Measurements from ENCODE around the gene INPPL1. TPM values are rescaled to one million over a fixed set of nuclear protein-coding genes. Genes with fewer than 3 reads are reported as not detected.
A peak's percentile ranks its signal among the peaks of the same experiment; 100 is the strongest.

Gene INPPL1
- total and polyA plus RNA-seq, 2 donors (not counting 1 experiment from before 2014, with no cell fraction given): 205 to 208 TPM

- TF ChIP-seq, protein P1, sequence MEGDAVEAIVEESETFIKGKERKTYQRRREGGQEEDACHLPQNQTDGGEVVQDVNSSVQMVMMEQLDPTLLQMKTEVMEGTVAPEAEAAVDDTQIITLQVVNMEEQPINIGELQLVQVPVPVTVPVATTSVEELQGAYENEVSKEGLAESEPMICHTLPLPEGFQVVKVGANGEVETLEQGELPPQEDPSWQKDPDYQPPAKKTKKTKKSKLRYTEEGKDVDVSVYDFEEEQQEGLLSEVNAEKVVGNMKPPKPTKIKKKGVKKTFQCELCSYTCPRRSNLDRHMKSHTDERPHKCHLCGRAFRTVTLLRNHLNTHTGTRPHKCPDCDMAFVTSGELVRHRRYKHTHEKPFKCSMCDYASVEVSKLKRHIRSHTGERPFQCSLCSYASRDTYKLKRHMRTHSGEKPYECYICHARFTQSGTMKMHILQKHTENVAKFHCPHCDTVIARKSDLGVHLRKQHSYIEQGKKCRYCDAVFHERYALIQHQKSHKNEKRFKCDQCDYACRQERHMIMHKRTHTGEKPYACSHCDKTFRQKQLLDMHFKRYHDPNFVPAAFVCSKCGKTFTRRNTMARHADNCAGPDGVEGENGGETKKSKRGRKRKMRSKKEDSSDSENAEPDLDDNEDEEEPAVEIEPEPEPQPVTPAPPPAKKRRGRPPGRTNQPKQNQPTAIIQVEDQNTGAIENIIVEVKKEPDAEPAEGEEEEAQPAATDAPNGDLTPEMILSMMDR (IDR thresholded peaks at IDR 0.05): no peak
- TF ChIP-seq EZH2 (IDR thresholded peaks at IDR 0.05; ENCODE audit: borderline replicate concordance, insufficient read depth, low read depth, low read length, poor library complexity, severe bottlenecking): no peak
- ChIA-PET POLR2A (no interaction called here), CTCF (interaction anchor here (1.0 to 2.3 kb wide), 4 partner anchors 15 to 78 kb away, joined by 4 to 20 read pairs (median 9); no protein-coding TSS in a partner anchor)
- peak overlapping the region; percentile 93 for H3K4me3 Mint-ChIP-seq
- H2AFZ ChIP-seq (ENCODE audit: insufficient read depth, low read depth, low read length, poor library complexity, severe bottlenecking): peak overlapping the region; percentile 84
- DNase-seq: peak; percentile 55
- WGBS (ENCODE audit: insufficient coverage): 18% methylated on average over 7 of the region's 7 CpGs
- H3K4me2 ChIP-seq (replicated peaks; ENCODE audit: low read depth, low read length, poor library complexity, severe bottlenecking): peak overlapping the region; percentile 99
- peak overlapping the region; percentile 96 for H3K27ac Mint-ChIP-seq
- H3K27me3 Mint-ChIP-seq: peaks cover 2% of the 10 kb centered on the region
- H3K9me3 Mint-ChIP-seq (ENCODE audit: insufficient read depth): no peaks in the 10 kb centered on the region
- H3K27ac ChIP-seq (ENCODE audit: low read length in 2 of 2): peak overlapping the region; percentile 83 to 89
- no peaks in the 10 kb centered on the region for H3K36me3 ChIP-seq (replicated peaks in 1 of 2; ENCODE audit: control extremely low read depth in 1 of 2, control insufficient read depth in 1 of 2, extremely low read depth in 1 of 2, insufficient read depth in 2 of 2, low read length in 1 of 2)
- no peaks in the 10 kb centered on the region for H4K20me1 ChIP-seq (ENCODE audit: control insufficient read depth, insufficient read depth, low read length, poor library complexity, severe bottlenecking)
- H3K27me3 ChIP-seq (replicated peaks in 1 of 4; ENCODE audit: control extremely low read depth in 1 of 4, control insufficient read depth in 3 of 4, insufficient read depth in 4 of 4, low read length in 3 of 4): peaks cover 0 to under 1% (median 0%) of the 10 kb centered on the region in 4 experiments
- peaks cover 60% of the 10 kb centered on the region for H3K4me1 Mint-ChIP-seq
- peak overlapping the region in 4 of 5 experiments; percentile 13 to 80 (median 30) for H3K4me3 ChIP-seq (ENCODE audit: control extremely low read depth in 1 of 5, extremely low read depth in 1 of 5, insufficient read depth in 1 of 5, low read depth in 2 of 5, low read length in 4 of 5)
- no peak for ATAC-seq (ENCODE audit: low read depth)
- H3K4me1 ChIP-seq (ENCODE audit: control insufficient read depth in 2 of 2, insufficient read depth in 2 of 2, low read length in 2 of 2): peaks cover 39 to 56% of the 10 kb centered on the region in 2 donors
- peaks cover 13% of the 10 kb centered on the region for H3K79me2 ChIP-seq (ENCODE audit: control insufficient read depth, insufficient read depth, low read length)
- H3K9me3 ChIP-seq (ENCODE audit: control extremely low read depth in 1 of 3, control insufficient read depth in 2 of 3, insufficient read depth in 1 of 3, low read length in 2 of 3): no peaks in the 10 kb centered on the region
- peak overlapping the region; percentile 43 for H3K9ac ChIP-seq (ENCODE audit: low read length)
- intact Hi-C loops (cut with micrococcal nuclease): loop anchor here (2.0 to 10.0 kb wide), 9 partner anchors 77 to 1761 kb away; partner anchors contain the start of genes ARAP1, ATG16L2, CLPB and FAM168A
These were observed 3.0 kb upstream of the INPPL1 start for GRCh38 chr11:72221386-72222075.
